PC-3 (cell line): ENCODE data around the gene REEP6.

Experiments used
- EZH2 ChIP-seq: fragments of 300-600 bp; sonication (generic); IDR thresholded peaks from one replicate; pipeline ENCODE4 v1.6.1; 2017; ENCODE audit warnings: antibody characterized with exemption, mild to moderate bottlenecking, low read length; ENCODE audit not compliant: unreplicated experiment
- TF ChIP-seq, protein P1 (sequence below): fragments of 300-600 bp; sonication (generic); conservative IDR thresholded peaks from 2 replicates; pipeline ENCODE4 v1.5.1; 2017; ENCODE audit warnings: antibody characterized with exemption, low read depth, mild to moderate bottlenecking, low read length

DNA sequence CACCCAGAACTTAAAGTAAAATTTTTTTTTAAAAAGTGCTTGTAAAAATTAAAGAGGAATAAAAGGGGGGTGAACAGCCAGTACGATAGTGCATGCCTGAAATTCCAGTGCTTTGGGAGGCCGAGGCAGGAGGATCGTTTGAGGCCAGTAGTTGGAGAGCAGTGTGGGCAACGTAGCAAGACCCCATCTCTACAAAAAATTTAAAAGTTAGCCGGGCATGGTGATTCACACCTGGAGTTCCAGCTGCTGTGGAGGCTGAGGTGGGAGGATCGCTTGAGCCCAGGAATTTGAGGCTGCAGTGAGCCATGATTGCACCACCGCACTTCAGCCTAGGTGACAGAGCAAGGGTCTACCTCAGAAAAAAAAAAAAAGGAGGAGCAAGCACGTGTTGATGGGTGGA lies 14.0 kb downstream of the REEP6 start:
- no peak for TF ChIP-seq EZH2
- TF ChIP-seq, protein P1, sequence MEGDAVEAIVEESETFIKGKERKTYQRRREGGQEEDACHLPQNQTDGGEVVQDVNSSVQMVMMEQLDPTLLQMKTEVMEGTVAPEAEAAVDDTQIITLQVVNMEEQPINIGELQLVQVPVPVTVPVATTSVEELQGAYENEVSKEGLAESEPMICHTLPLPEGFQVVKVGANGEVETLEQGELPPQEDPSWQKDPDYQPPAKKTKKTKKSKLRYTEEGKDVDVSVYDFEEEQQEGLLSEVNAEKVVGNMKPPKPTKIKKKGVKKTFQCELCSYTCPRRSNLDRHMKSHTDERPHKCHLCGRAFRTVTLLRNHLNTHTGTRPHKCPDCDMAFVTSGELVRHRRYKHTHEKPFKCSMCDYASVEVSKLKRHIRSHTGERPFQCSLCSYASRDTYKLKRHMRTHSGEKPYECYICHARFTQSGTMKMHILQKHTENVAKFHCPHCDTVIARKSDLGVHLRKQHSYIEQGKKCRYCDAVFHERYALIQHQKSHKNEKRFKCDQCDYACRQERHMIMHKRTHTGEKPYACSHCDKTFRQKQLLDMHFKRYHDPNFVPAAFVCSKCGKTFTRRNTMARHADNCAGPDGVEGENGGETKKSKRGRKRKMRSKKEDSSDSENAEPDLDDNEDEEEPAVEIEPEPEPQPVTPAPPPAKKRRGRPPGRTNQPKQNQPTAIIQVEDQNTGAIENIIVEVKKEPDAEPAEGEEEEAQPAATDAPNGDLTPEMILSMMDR = no peak
